Caco-2 (cell line): ENCODE measurements around the gene HOTAIR. TPM values are rescaled to one million over a fixed set of nuclear protein-coding genes. Genes with fewer than 3 reads are reported as not detected.

ENCODE experiments used
- BruUV-seq: library from RNA; stranded (reverse); fragments of 400-500 nt; replicated peaks from 2 replicates; lab custom pipeline; 2021; lab: Mats Ljungman, UMichigan
- CTCF ChIA-PET: fragments of 300-600 bp; sonication (Branson Sonifier 250); formaldehyde crosslinking; loops from one replicate; lab custom pipeline; 2022; ENCODE audit warnings: antibody characterized with exemption; lab: Charles Lee
- POLR2A ChIA-PET: fragments of 300-600 bp; sonication (Branson Sonifier 250); formaldehyde crosslinking; loops from one replicate; lab custom pipeline; 2022; ENCODE audit warnings: antibody characterized with exemption; lab: Charles Lee
- DNase-seq, 2 experiments: peaks; one replicate each; pipeline versions ENCODE4 v3.0.0 to v3.0.0-alpha.2; 2020 to 2022
- H3K27me3 ChIP-seq: replicated peaks from 2 replicates; pipeline ENCODE4 v1.6.0; 2011; ENCODE audit warnings: low read length; ENCODE audit not compliant: control insufficient read depth, insufficient read depth
- H3K36me3 ChIP-seq: 2 replicates; pipeline ENCODE4 v1.5.1; 2011; ENCODE audit warnings: low read length; ENCODE audit not compliant: control insufficient read depth, insufficient read depth
- H3K4me1 ChIP-seq: fragments of 250-450 bp; sonication (Bioruptor Pico); 2 replicates; pipeline ENCODE4 v1.5.1; 2020; ENCODE audit warnings: mild to moderate bottlenecking
- H3K4me3 ChIP-seq: 2 replicates; pipeline ENCODE4 v1.5.1; 2011; ENCODE audit warnings: low read depth, mild to moderate bottlenecking, control low read depth, low read length
- H3K9me3 ChIP-seq: fragments of 250-450 bp; sonication (Bioruptor Pico); 2 replicates; pipeline ENCODE4 v1.5.1; 2020; ENCODE audit warnings: mild to moderate bottlenecking, moderate library complexity
- H3K27ac Mint-ChIP-seq: one replicate; pipeline ENCODE4 v1.8.0; 2022; ENCODE audit warnings: mixed read lengths; ENCODE audit not compliant: unreplicated experiment
- H3K27me3 Mint-ChIP-seq: one replicate; pipeline ENCODE4 v1.8.0; 2022; ENCODE audit warnings: mixed read lengths; ENCODE audit not compliant: insufficient read depth, unreplicated experiment
- H3K36me3 Mint-ChIP-seq: one replicate; pipeline ENCODE4 v1.8.0; 2022; ENCODE audit warnings: mild to moderate bottlenecking, mixed read lengths; ENCODE audit not compliant: insufficient read depth, unreplicated experiment
- H3K4me1 Mint-ChIP-seq: one replicate; pipeline ENCODE4 v1.8.0; 2022; ENCODE audit warnings: low read depth, mixed read lengths; ENCODE audit not compliant: unreplicated experiment
- H3K4me3 Mint-ChIP-seq: one replicate; pipeline ENCODE4 v1.8.0; 2022; ENCODE audit warnings: mild to moderate bottlenecking, moderate library complexity, mixed read lengths; ENCODE audit not compliant: unreplicated experiment
- H3K9me3 Mint-ChIP-seq: one replicate; pipeline ENCODE4 v1.8.0; 2022; ENCODE audit warnings: mixed read lengths; ENCODE audit not compliant: unreplicated experiment
- intact Hi-C: fragments of 100-400 bp; cut with micrococcal nuclease; formaldehyde crosslinking; loops from one replicate; pipeline ENCODE4 v1.10.0; 2022; ENCODE audit not compliant: unreplicated experiment
- total RNA-seq: library from RNA; stranded (reverse); gene quantifications from 2 replicates; pipeline ENCODE4 v1.2.3, GENCODE V29; 2022
- TF ChIP-seq, protein P1 (sequence below), 2 experiments: fragments of 200-600 bp in 1 of 2; IDR thresholded peaks; 1 replicate in 1 of 2; 2 replicates in 1 of 2; pipeline versions ENCODE4 v1.5.1 to v1.8.0; 2011 to 2022; ENCODE audit warnings: antibody characterized with exemption in 1 of 2, control low read depth in 1 of 2, inconsistent platforms in 1 of 2, low read depth in 1 of 2, low read length in 1 of 2, mild to moderate bottlenecking in 1 of 2, moderate library complexity in 1 of 2; ENCODE audit not compliant: insufficient read depth in 1 of 2, severe bottlenecking in 1 of 2, unreplicated experiment in 1 of 2

The HOTAIR gene
- total RNA-seq, 1 experiment from 2014 or later: 1.9 TPM

- no TSS peak for BruUV-seq
- Histone ChIP-seq H3K9me3 (no peaks in the 10 kb centered on the region), H3K4me3 (no peak overlapping the region), H3K27me3 (no peaks in the 10 kb centered on the region; the same call in 1 of the 2 replicates), H3K36me3 (no peaks in the 10 kb centered on the region), H3K4me1 (no peaks in the 10 kb centered on the region)
- no peak for DNase-seq
- H3K4me1 Mint-ChIP-seq: peaks cover 13% of the 10 kb centered on the region
- POLR2A ChIA-PET: interaction anchor here (0.6 kb wide), 1 partner anchor 54 kb away, joined by 3 read pairs; no protein-coding TSS in a partner anchor
- H3K9me3 Mint-ChIP-seq: no peaks in the 10 kb centered on the region
- CTCF ChIA-PET: interaction anchor here (4.3 kb wide), 1 partner anchor 11 kb away, joined by 18 read pairs; no protein-coding TSS in a partner anchor
- intact Hi-C loops: no loop called here
- H3K27ac Mint-ChIP-seq: no peak overlapping the region
- H3K4me3 Mint-ChIP-seq: no peak overlapping the region
- TF ChIP-seq, protein P1, sequence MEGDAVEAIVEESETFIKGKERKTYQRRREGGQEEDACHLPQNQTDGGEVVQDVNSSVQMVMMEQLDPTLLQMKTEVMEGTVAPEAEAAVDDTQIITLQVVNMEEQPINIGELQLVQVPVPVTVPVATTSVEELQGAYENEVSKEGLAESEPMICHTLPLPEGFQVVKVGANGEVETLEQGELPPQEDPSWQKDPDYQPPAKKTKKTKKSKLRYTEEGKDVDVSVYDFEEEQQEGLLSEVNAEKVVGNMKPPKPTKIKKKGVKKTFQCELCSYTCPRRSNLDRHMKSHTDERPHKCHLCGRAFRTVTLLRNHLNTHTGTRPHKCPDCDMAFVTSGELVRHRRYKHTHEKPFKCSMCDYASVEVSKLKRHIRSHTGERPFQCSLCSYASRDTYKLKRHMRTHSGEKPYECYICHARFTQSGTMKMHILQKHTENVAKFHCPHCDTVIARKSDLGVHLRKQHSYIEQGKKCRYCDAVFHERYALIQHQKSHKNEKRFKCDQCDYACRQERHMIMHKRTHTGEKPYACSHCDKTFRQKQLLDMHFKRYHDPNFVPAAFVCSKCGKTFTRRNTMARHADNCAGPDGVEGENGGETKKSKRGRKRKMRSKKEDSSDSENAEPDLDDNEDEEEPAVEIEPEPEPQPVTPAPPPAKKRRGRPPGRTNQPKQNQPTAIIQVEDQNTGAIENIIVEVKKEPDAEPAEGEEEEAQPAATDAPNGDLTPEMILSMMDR (IDR thresholded peaks at IDR 0.05; ENCODE audit: insufficient read depth in 1 of 2, low read depth in 1 of 2, low read length in 1 of 2, severe bottlenecking in 1 of 2, unreplicated experiment in 1 of 2): no peak
- no peaks in the 10 kb centered on the region for H3K27me3 Mint-ChIP-seq
- peaks cover 13% of the 10 kb centered on the region for H3K36me3 Mint-ChIP-seq
Measured at GRCh38 chr12:53941187-53941586, 33.6 kb downstream of the HOTAIR start.

DNA sequence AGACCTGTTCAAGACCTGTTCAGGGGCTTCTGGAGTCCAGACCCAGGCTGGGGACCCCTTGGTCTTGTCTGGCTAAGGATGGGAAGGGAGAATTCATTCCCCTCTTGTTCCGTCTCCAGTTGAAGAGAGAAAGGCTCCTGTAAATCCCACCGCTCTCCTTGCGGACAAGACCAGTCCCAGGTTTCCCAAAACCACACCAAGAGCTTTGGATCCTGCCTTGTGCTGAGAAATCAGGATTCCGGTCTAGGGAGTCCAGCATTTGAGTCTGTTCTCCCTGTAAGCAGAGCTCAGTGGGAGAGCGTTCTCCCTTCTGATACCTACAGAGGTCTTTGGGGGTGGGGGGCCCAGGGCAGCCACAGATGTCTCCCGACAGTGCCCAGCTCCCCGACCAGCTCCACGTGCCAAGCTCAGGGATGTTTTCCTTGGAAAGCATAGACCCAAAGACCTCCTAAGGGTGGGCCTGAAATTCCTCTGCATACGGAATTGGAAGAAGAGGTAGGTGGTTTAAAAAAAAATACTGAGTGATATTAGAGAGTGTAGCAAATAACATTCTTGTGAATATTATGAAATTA is 34.2 kb downstream of the HOTAIR start:
- Mint-ChIP-seq H3K4me3 (peak overlapping the region; percentile 81), H3K36me3 (peaks cover 13% of the 10 kb centered on the region), H3K9me3 (no peaks in the 10 kb centered on the region), H3K27me3 (no peaks in the 10 kb centered on the region), H3K4me1 (peaks cover 13% of the 10 kb centered on the region), H3K27ac (peak overlapping the region; percentile 79)
- Histone ChIP-seq H3K4me1 (no peaks in the 10 kb centered on the region), H3K9me3 (no peaks in the 10 kb centered on the region), H3K36me3 (no peaks in the 10 kb centered on the region), H3K27me3 (no peaks in the 10 kb centered on the region; the same call in 1 of the 2 replicates), H3K4me3 (peak overlapping the region; percentile 93)
- intact Hi-C loops: no loop called here
- ChIA-PET POLR2A (interaction anchor here (0.6 to 1.3 kb wide), 4 partner anchors 11 to 54 kb away, joined by 3 to 15 read pairs (median 3); partner anchors contain the start of gene HOXC12), CTCF (interaction anchor here (1.1 to 4.3 kb wide), 2 partner anchors 9 to 12 kb away, joined by 4 to 18 read pairs; no protein-coding TSS in a partner anchor)
- BruUV-seq: no TSS peak
- TF ChIP-seq, protein P1 (IDR thresholded peaks at IDR 0.05; ENCODE audit: insufficient read depth in 1 of 2, low read depth in 1 of 2, low read length in 1 of 2, severe bottlenecking in 1 of 2, unreplicated experiment in 1 of 2): no peak
- no peak for DNase-seq

DNA sequence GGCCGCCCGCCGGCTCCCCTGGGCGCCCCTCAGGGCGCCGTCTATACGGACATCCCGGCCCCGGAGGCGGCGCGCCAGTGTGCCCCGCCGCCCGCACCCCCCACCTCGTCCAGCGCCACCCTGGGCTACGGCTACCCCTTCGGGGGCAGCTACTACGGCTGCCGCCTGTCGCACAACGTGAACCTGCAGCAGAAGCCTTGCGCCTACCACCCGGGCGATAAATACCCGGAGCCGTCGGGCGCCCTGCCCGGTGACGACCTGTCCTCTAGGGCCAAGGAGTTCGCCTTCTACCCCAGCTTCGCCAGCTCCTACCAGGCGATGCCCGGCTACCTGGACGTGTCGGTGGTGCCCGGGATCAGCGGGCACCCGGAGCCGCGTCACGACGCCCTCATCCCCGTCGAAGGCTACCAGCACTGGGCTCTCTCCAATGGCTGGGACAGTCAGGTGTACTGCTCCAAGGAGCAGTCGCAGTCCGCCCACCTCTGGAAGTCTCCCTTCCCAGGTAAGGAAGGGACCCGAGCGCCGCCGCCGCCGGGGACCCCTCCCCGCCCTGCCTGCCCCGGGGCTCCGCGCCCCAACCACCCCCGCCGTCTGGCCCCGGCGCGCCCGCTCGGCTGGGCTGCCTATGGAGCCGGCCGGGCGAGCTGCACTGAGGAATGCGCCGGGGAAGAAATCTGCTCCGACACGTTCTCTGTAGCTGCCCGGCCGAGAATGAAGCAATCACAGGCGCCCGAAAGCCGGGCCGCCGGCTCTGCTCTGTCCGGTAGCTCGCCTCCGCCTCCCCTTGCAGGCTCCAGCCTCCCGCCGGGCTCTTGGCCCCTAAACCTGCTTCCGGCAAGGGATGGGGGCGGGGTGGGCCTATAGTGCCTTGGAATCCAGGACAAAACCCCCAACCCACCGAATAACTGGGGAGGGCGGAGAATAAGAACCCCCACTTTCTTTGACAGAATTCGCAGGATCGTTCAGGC is 35.3 kb downstream of the HOTAIR start:
- no peaks in the 10 kb centered on the region for H3K36me3 ChIP-seq
- peak overlapping the region; percentile 81 for H3K4me3 Mint-ChIP-seq
- POLR2A ChIA-PET: interaction anchor here (0.6 to 1.3 kb wide), 4 partner anchors 12 to 39 kb away, joined by 3 to 15 read pairs (median 3); partner anchors contain the start of gene HOXC12
- H3K4me3 ChIP-seq: peak overlapping the region; percentile 93
- H3K9me3 Mint-ChIP-seq: no peaks in the 10 kb centered on the region
- no peaks in the 10 kb centered on the region; the same call in 1 of the 2 replicates for H3K27me3 ChIP-seq
- TF ChIP-seq, protein P1 (IDR thresholded peaks at IDR 0.05; ENCODE audit: insufficient read depth in 1 of 2, low read depth in 1 of 2, low read length in 1 of 2, severe bottlenecking in 1 of 2, unreplicated experiment in 1 of 2): no peak
- no TSS peak for BruUV-seq
- no peaks in the 10 kb centered on the region for H3K4me1 ChIP-seq
- H3K27me3 Mint-ChIP-seq: no peaks in the 10 kb centered on the region
- intact Hi-C loops: loop anchor here (1.0 to 5.0 kb wide), 4 partner anchors 10 to 172 kb away; no protein-coding TSS in a partner anchor
- peaks cover 13% of the 10 kb centered on the region for H3K36me3 Mint-ChIP-seq
- peak overlapping the region; percentile 79 for H3K27ac Mint-ChIP-seq
- peaks cover 13% of the 10 kb centered on the region for H3K4me1 Mint-ChIP-seq
- CTCF ChIA-PET: interaction anchor here (0.6 to 4.3 kb wide), 5 partner anchors 10 to 438 kb away, joined by 4 to 18 read pairs (median 5); partner anchors contain the start of gene TARBP2
- no peaks in the 10 kb centered on the region for H3K9me3 ChIP-seq
- DNase-seq: peak; percentile 74 to 82
